SK-N-SH (cell line): ENCODE results near the gene ZNRF4. TPM values are rescaled to one million over a fixed set of nuclear protein-coding genes. Genes with fewer than 3 reads are reported as not detected.

Experiments used
- CTCF ChIA-PET: fragments of 300-600, 350-600 bp; formaldehyde crosslinking; extraction: SDS; loops from one replicate; lab custom pipeline; 2021; lab: Yijun Ruan, JAX
- POLR2A ChIA-PET: fragments of 350-600 bp; sonication (Branson Sonifier 250); formaldehyde crosslinking; extraction: SDS; loops from one replicate; lab custom pipeline; 2020; ENCODE audit warnings: antibody characterized with exemption, inconsistent platforms; lab: Yijun Ruan, JAX
- DNase-seq: peaks from one replicate; pipeline ENCODE4 v3.0.0; 2012
- H2AFZ ChIP-seq: fragments of 200-600 bp; sonication (generic); 2 replicates; pipeline ENCODE4 v1.8.1; 2016; ENCODE audit warnings: antibody characterized with exemption, mild to moderate bottlenecking, low read depth
- H3F3A ChIP-seq: fragments of 200-600 bp; sonication (generic); replicated peaks from 2 replicates; pipeline ENCODE3; 2016; ENCODE audit warnings: antibody characterized with exemption, mild to moderate bottlenecking; ENCODE audit not compliant: insufficient read depth
- H3K27ac ChIP-seq, 2 experiments: fragments of 200-500 bp in 1 of 2; fragments of 200-600 bp in 1 of 2; sonication (Bioruptor generic) in 1 of 2; sonication (generic), shearing (Covaris generic) in 1 of 2; 2 replicates each; pipeline versions ENCODE4 v1.5.1 to v1.6.1; 2014 to 2016; ENCODE audit warnings: low read depth in 2 of 2, inconsistent platforms in 1 of 2, low read length in 1 of 2, mild to moderate bottlenecking in 1 of 2, mixed read lengths in 1 of 2
- H3K27me3 ChIP-seq: fragments of 200-600 bp; sonication (generic), shearing (Covaris generic); 2 replicates; pipeline ENCODE4 v1.6.1; 2016; ENCODE audit warnings: mixed run types; ENCODE audit not compliant: insufficient read depth
- H3K36me3 ChIP-seq, 2 experiments: fragments of 200-500 bp in 1 of 2; fragments of 200-600 bp in 1 of 2; sonication (Bioruptor generic) in 1 of 2; sonication (generic) in 1 of 2; replicated peaks in 1 of 2; 2 replicates each; pipeline versions ENCODE3 to v1.5.1; 2014 to 2016; ENCODE audit warnings: low read length in 1 of 2, mild to moderate bottlenecking in 1 of 2; ENCODE audit not compliant: insufficient read depth in 2 of 2, control insufficient read depth in 1 of 2
- H3K4me1 ChIP-seq, 2 experiments: fragments of 200-500 bp in 1 of 2; fragments of 200-600 bp in 1 of 2; sonication (Bioruptor generic) in 1 of 2; sonication (generic), shearing (Covaris generic) in 1 of 2; 2 replicates each; pipeline versions ENCODE4 v1.5.1 to v1.6.1; 2014 to 2016; ENCODE audit warnings: low read depth in 1 of 2, low read length in 1 of 2, mixed run types in 1 of 2; ENCODE audit not compliant: insufficient read depth in 2 of 2, control insufficient read depth in 1 of 2
- H3K4me2 ChIP-seq: fragments of 200-600 bp; sonication (generic), shearing (Covaris generic); 2 replicates; pipeline ENCODE4 v1.6.1; 2017; ENCODE audit warnings: mixed run types
- H3K4me3 ChIP-seq, 2 experiments: fragments of 200-500 bp in 1 of 2; fragments of 200-600 bp in 1 of 2; sonication (Bioruptor generic) in 1 of 2; sonication (generic), shearing (Covaris generic) in 1 of 2; 2 replicates each; pipeline versions ENCODE4 v1.5.1 to v1.8.1; 2014 to 2016; ENCODE audit warnings: low read depth in 2 of 2, inconsistent platforms in 1 of 2, low read length in 1 of 2, mild to moderate bottlenecking in 1 of 2, mixed read lengths in 1 of 2, moderate library complexity in 1 of 2
- H3K79me2 ChIP-seq: fragments of 200-600 bp; sonication (generic); 2 replicates; pipeline ENCODE4 v1.8.1; 2017; ENCODE audit warnings: mild to moderate bottlenecking; ENCODE audit not compliant: insufficient read depth
- H3K9ac ChIP-seq: fragments of 200-600 bp; sonication (generic); 2 replicates; pipeline ENCODE4 v1.6.1; 2017; ENCODE audit warnings: mixed run types
- H3K9me2 ChIP-seq: fragments of 200-600 bp; sonication (generic); 2 replicates; pipeline ENCODE4 v1.6.1; 2017; ENCODE audit warnings: mixed run types
- H3K9me3 ChIP-seq: fragments of 200-600 bp; sonication (generic); 2 replicates; pipeline ENCODE4 v1.6.1; 2017; ENCODE audit warnings: mixed run types, mild to moderate bottlenecking, moderate library complexity
- H4K20me1 ChIP-seq: fragments of 200-600 bp; sonication (generic); 2 replicates; pipeline ENCODE4 v1.6.1; 2017; ENCODE audit warnings: mild to moderate bottlenecking, mixed run types; ENCODE audit not compliant: insufficient read depth
- CHD2 ChIP-seq: fragments of 150-350 bp; IDR thresholded peaks from 2 replicates; pipeline ENCODE4 v1.6.1; 2018; ENCODE audit warnings: low read length; ENCODE audit not compliant: partially characterized antibody
- EP300 ChIP-seq, 2 experiments: IDR thresholded peaks; 2 replicates each; pipeline versions ENCODE4 v1.4.0 to v1.6.1; 2012; ENCODE audit warnings: borderline replicate concordance in 1 of 2, low read depth in 1 of 2, low read length in 1 of 2
- EZH2phosphoT487 ChIP-seq: fragments of 200-600 bp; sonication (generic); IDR thresholded peaks from 2 replicates; pipeline ENCODE4 v1.6.1; 2017; ENCODE audit warnings: low read depth, mixed run types, mild to moderate bottlenecking, antibody characterized with exemption, moderate library complexity, borderline replicate concordance
- FOSL2 ChIP-seq: IDR thresholded peaks from 2 replicates; pipeline ENCODE4 v1.4.0; 2012; ENCODE audit warnings: low read depth, mild to moderate bottlenecking, moderate library complexity, borderline replicate concordance
- GABPA ChIP-seq: IDR thresholded peaks from 2 replicates; pipeline ENCODE4 v1.4.0; 2012; ENCODE audit warnings: low read depth, mild to moderate bottlenecking
- NFIC ChIP-seq: IDR thresholded peaks from 2 replicates; pipeline ENCODE4 v1.4.0; 2012; ENCODE audit warnings: borderline replicate concordance
- PBX3 ChIP-seq: IDR thresholded peaks from 2 replicates; pipeline ENCODE4; 2012
- POLR2AphosphoS5 ChIP-seq: IDR thresholded peaks from 2 replicates; pipeline ENCODE4 v1.6.1; 2012; ENCODE audit warnings: low read depth, low read length
- RAD21 ChIP-seq: IDR thresholded peaks from 2 replicates; pipeline ENCODE4 v1.6.1; 2012; ENCODE audit warnings: mild to moderate bottlenecking, low read length
- RCOR1 ChIP-seq: fragments of 150-350 bp; IDR thresholded peaks from 2 replicates; pipeline ENCODE4 v1.6.1; 2017; ENCODE audit warnings: antibody characterized with exemption, low read length
- REST ChIP-seq: IDR thresholded peaks from 2 replicates; pipeline ENCODE4 v1.6.1; 2012; ENCODE audit warnings: mild to moderate bottlenecking, low read depth, low read length, moderate library complexity
- RXRA ChIP-seq: IDR thresholded peaks from 2 replicates; pipeline ENCODE4 v1.4.0; 2012; ENCODE audit warnings: low read depth, mild to moderate bottlenecking, borderline replicate concordance
- SIN3A ChIP-seq: IDR thresholded peaks from 2 replicates; pipeline ENCODE4 v1.6.1; 2012; ENCODE audit warnings: low read depth, mild to moderate bottlenecking, low read length, moderate library complexity, borderline replicate concordance
- TCF12 ChIP-seq: IDR thresholded peaks from 2 replicates; pipeline ENCODE4 v1.4.0; 2012
- ZBTB33 ChIP-seq: IDR thresholded peaks from 2 replicates; pipeline ENCODE4 v1.4.0; 2012; ENCODE audit warnings: low read depth, borderline replicate concordance
- WGBS: methylation state at CpG from one replicate; pipeline ENCODE4 v1.1.6; 2017; ENCODE audit warnings: low lambda C conversion rate; 5-methylcytosine and 5-hydroxymethylcytosine counted together
- polyA plus RNA-seq, 3 experiments: library from polyadenylated mRNA; depleted of rRNA; stranded (reverse); fragments of >200 nt; gene quantifications; 2 replicates each; pipeline ENCODE4 v1.2.3, GENCODE V29; 2012
- TF ChIP-seq, protein P1 (sequence below): fragments of 150-350 bp; IDR thresholded peaks from 2 replicates; pipeline ENCODE4 v1.6.1; 2017; ENCODE audit warnings: antibody characterized with exemption, low read length, low read depth, borderline replicate concordance
- TF ChIP-seq, protein P2 (sequence below): IDR thresholded peaks from 2 replicates; pipeline ENCODE4 v1.4.0; 2012; ENCODE audit warnings: low read depth, borderline replicate concordance
- TF ChIP-seq, protein P3 (sequence below): fragments of 150-350 bp; IDR thresholded peaks from 2 replicates; pipeline ENCODE4 v1.6.1; 2016; ENCODE audit warnings: mild to moderate bottlenecking, low read depth, low read length
- TF ChIP-seq, protein P4 (sequence below): IDR thresholded peaks from 2 replicates; pipeline ENCODE4 v1.4.0; 2012; ENCODE audit warnings: low read depth
- TF ChIP-seq, protein P5 (sequence below): fragments of 200-600 bp; sonication (generic); IDR thresholded peaks from 2 replicates; pipeline ENCODE4 v1.6.1; 2017; ENCODE audit warnings: antibody characterized with exemption, mild to moderate bottlenecking, moderate library complexity

The ZNRF4 gene
- polyA plus RNA-seq, 1 of the 3 experiments (the other 2 are of a cell fraction), result not detected

- no peak overlapping the region for H3K4me3 ChIP-seq
- H4K20me1 ChIP-seq, result no peaks in the 10 kb centered on the region
- no peaks in the 10 kb centered on the region for H3K9me2 ChIP-seq
- no peak overlapping the region for H3K9ac ChIP-seq
- ChIA-PET CTCF (no interaction called here), POLR2A (interaction anchor here (0.7 kb wide), 1 partner anchor 207 kb away, joined by 3 read pairs; no protein-coding TSS in a partner anchor)
- H3K4me2 ChIP-seq, result no peak overlapping the region
- 54% methylated on average over 9 of the region's 10 CpGs for WGBS
- no peaks in the 10 kb centered on the region for H3K9me3 ChIP-seq
- H3K36me3 ChIP-seq, result no peaks in the 10 kb centered on the region
- no peaks in the 10 kb centered on the region; a peak in 1 of 4 replicates for H3K4me1 ChIP-seq
- H3K79me2 ChIP-seq, result no peaks in the 10 kb centered on the region
- no peak for DNase-seq
- H3F3A ChIP-seq, result peaks cover 9% of the 10 kb centered on the region
- H3K27ac ChIP-seq, result no peak overlapping the region
- peaks cover 17% of the 10 kb centered on the region for H3K27me3 ChIP-seq
- TF ChIP-seq NFIC, result no peak
- no peak for TF ChIP-seq FOSL2
- TF ChIP-seq EZH2phosphoT487, result no peak
- no peak for TF ChIP-seq GABPA
- no peak for TF ChIP-seq TCF12
- TF ChIP-seq SIN3A, result no peak
- TF ChIP-seq, protein P1, sequence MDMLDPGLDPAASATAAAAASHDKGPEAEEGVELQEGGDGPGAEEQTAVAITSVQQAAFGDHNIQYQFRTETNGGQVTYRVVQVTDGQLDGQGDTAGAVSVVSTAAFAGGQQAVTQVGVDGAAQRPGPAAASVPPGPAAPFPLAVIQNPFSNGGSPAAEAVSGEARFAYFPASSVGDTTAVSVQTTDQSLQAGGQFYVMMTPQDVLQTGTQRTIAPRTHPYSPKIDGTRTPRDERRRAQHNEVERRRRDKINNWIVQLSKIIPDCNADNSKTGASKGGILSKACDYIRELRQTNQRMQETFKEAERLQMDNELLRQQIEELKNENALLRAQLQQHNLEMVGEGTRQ, result no peak
- no peak for TF ChIP-seq REST
- no peak for TF ChIP-seq ZBTB33
- no peak for TF ChIP-seq RXRA
- TF ChIP-seq, protein P2, sequence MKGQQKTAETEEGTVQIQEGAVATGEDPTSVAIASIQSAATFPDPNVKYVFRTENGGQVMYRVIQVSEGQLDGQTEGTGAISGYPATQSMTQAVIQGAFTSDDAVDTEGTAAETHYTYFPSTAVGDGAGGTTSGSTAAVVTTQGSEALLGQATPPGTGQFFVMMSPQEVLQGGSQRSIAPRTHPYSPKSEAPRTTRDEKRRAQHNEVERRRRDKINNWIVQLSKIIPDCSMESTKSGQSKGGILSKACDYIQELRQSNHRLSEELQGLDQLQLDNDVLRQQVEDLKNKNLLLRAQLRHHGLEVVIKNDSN, result no peak
- TF ChIP-seq, protein P3, sequence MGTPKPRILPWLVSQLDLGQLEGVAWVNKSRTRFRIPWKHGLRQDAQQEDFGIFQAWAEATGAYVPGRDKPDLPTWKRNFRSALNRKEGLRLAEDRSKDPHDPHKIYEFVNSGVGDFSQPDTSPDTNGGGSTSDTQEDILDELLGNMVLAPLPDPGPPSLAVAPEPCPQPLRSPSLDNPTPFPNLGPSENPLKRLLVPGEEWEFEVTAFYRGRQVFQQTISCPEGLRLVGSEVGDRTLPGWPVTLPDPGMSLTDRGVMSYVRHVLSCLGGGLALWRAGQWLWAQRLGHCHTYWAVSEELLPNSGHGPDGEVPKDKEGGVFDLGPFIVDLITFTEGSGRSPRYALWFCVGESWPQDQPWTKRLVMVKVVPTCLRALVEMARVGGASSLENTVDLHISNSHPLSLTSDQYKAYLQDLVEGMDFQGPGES, result no peak
- no peak for TF ChIP-seq POLR2AphosphoS5
- no peak for TF ChIP-seq EP300 (IDR thresholded peaks at IDR 0.05; ENCODE audit: borderline replicate concordance in 1 of 2, low read depth in 1 of 2, low read length in 1 of 2)
- TF ChIP-seq, protein P4, sequence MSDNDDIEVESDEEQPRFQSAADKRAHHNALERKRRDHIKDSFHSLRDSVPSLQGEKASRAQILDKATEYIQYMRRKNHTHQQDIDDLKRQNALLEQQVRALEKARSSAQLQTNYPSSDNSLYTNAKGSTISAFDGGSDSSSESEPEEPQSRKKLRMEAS, result no peak
- no peak for TF ChIP-seq RAD21
- no peak for TF ChIP-seq PBX3
- TF ChIP-seq RCOR1, result no peak
- no peak for TF ChIP-seq CHD2
- TF ChIP-seq, protein P5, sequence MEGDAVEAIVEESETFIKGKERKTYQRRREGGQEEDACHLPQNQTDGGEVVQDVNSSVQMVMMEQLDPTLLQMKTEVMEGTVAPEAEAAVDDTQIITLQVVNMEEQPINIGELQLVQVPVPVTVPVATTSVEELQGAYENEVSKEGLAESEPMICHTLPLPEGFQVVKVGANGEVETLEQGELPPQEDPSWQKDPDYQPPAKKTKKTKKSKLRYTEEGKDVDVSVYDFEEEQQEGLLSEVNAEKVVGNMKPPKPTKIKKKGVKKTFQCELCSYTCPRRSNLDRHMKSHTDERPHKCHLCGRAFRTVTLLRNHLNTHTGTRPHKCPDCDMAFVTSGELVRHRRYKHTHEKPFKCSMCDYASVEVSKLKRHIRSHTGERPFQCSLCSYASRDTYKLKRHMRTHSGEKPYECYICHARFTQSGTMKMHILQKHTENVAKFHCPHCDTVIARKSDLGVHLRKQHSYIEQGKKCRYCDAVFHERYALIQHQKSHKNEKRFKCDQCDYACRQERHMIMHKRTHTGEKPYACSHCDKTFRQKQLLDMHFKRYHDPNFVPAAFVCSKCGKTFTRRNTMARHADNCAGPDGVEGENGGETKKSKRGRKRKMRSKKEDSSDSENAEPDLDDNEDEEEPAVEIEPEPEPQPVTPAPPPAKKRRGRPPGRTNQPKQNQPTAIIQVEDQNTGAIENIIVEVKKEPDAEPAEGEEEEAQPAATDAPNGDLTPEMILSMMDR, result no peak
- no peak overlapping the region for H2AFZ ChIP-seq
Measured at GRCh38 chr19:5430237-5430636, 25.0 kb upstream of the ZNRF4 start.
